GM10248 (cell line): Measurements from ENCODE around the gene CNGA2.

ENCODE experiments used
- CTCF ChIA-PET: fragments of 300-600 bp; sonication (Branson Sonifier 250); formaldehyde crosslinking; extraction: SDS; loops from one replicate; lab custom pipeline; 2021; ENCODE audit warnings: antibody characterized with exemption; lab: Yijun Ruan, JAX
- POLR2A ChIA-PET: fragments of 350-650 bp; sonication (Branson Sonifier 250); formaldehyde crosslinking; extraction: SDS; loops from one replicate; lab custom pipeline; 2020; ENCODE audit warnings: antibody characterized with exemption; lab: Yijun Ruan, JAX
- DNase-seq: peaks from one replicate; pipeline ENCODE4 v3.0.0; 2012; ENCODE audit errors: extremely low spot score
- TF ChIP-seq, protein P1 (sequence below): IDR thresholded peaks from 2 replicates; pipeline ENCODE4 v1.5.1; 2012; ENCODE audit warnings: mild to moderate bottlenecking, low read depth; ENCODE audit errors: extremely low read depth, missing control alignments, control extremely low read depth

The CNGA2 gene

DNA sequence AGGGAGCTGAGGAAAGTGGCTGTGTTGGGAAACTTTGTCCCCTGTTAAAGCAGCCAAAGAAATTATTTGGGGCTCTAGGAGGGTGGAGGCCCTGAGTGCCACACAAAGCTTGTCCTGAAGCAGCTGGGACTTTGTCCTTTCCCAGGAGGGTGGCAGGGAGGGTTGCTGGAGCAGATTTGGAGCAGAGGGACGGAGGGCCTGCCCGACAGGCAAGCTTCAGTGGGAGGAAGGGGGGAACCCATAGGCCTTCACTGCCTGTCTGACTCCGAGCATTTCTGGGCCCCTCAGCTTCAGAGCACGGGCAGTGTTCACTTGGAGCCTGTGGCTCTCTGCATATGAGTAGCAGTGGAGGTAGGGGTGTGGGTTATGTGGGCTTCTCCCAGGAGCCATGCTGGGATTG, 7.2 kb upstream of the CNGA2 start:
- no peak for DNase-seq
- CTCF ChIA-PET, result no interaction called here
- TF ChIP-seq, protein P1, sequence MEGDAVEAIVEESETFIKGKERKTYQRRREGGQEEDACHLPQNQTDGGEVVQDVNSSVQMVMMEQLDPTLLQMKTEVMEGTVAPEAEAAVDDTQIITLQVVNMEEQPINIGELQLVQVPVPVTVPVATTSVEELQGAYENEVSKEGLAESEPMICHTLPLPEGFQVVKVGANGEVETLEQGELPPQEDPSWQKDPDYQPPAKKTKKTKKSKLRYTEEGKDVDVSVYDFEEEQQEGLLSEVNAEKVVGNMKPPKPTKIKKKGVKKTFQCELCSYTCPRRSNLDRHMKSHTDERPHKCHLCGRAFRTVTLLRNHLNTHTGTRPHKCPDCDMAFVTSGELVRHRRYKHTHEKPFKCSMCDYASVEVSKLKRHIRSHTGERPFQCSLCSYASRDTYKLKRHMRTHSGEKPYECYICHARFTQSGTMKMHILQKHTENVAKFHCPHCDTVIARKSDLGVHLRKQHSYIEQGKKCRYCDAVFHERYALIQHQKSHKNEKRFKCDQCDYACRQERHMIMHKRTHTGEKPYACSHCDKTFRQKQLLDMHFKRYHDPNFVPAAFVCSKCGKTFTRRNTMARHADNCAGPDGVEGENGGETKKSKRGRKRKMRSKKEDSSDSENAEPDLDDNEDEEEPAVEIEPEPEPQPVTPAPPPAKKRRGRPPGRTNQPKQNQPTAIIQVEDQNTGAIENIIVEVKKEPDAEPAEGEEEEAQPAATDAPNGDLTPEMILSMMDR, result no peak
- POLR2A ChIA-PET, result no interaction called here

DNA sequence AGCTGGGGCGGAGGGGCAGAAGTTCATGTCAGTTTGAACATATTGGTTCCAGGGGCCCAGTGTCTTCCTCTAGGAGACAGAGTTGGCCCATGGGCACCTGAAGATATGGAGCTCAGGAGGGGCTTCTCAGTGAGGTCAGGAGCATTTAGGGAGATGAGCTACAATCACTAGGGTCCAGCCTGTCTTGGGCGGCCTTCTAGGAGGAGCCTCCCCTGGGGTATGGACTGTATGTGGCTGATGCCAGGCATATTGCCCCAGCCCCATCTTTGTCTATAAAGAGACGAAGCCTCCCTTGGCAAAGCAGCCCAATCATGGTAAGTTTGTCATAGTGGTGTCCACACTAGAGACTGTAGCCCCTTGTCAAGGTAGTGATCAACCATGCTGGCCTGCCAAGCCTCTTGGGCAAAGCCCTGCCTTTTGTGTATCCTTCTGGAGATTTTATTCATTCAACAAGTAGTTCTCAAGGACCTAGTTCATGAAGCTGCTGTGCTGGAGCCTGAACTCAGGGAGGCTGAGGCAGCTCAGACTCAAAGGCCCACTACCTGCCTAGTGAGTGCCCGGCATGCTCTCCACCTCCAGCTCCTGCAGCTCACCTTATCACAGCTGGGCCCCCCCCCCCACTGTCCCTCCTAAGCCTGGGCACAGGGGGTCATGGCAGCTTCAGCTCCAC, 5.4 kb upstream of the CNGA2 start:
- CTCF ChIA-PET, result interaction anchor here (1.0 kb wide), 1 partner anchor 17 kb away, joined by 3 read pairs; no protein-coding TSS in a partner anchor
- POLR2A ChIA-PET, result no interaction called here
- no peak for DNase-seq
- TF ChIP-seq, protein P1, result no peak

DNA sequence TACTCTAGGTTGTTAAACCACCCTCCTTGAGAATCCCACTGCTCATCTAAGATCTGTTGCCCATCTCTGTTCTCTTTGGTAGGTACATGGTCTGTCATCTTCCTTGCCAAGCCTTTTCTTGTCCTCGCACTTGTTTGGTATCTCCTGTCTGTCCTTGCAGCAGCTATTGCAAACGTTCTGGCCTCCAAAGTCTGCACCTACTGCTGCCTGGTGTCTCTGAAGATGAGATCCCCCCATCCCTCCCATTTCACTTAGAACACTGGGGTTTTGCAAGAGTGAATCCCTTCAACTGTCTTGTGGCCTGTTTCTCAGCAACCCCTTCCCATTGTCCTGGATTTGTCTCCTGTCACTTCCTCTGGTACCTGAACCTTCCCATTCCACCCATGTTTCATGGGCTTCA, 673 bp downstream of the CNGA2 start:
- ChIA-PET CTCF (interaction anchor here (1.3 kb wide), 1 partner anchor 15 kb away, joined by 3 read pairs; no protein-coding TSS in a partner anchor), POLR2A (no interaction called here)
- no peak for DNase-seq

DNA sequence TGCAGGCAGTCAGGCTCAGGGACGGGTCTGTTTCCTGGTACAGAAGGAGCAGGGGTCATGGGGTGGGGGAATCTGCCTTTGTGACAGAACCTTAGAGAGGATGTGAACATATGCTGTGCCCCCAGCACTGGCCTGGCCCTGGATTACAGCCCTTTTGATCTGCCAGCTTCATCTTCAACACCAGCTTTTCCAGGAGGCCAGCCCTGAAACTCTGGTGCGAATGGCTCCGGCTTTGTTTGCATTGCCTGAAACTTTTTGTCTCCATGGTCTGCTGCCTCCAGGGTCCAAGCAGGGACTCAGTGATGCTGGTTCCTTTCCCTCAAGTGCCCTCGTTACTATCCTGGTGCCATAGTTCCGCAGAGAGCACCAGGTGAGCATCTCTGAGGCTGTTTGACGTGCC, 2.1 kb downstream of the CNGA2 start:
- ChIA-PET POLR2A (no interaction called here), CTCF (interaction anchor here (1.3 kb wide), 1 partner anchor 14 kb away, joined by 3 read pairs; no protein-coding TSS in a partner anchor)
- TF ChIP-seq, protein P1, result no peak
- no peak for DNase-seq

More for the DNA sequence above, 673 bp downstream of the CNGA2 start:
- TF ChIP-seq, protein P1, result no peak

DNA sequence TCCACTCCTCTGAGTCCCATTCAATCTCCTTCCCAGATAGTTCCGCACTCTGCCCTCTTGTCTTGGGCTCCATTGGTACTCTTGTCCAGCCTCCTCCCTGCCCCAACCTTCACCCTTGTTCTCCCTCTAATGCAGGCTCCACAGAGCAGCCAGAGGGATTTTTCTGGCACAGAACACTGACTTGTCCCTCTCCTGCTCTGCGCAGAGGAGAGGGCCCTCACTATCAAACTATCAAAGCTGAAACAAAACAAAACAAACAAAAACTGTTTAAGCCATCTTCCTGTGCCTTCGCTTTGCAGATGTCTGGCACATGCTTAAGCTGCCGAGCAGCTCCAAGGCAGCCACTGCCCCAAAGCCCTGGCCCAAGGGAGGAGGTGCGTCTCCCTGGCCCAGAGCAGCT, 2.9 kb downstream of the CNGA2 start:
- ChIA-PET POLR2A (no interaction called here), CTCF (interaction anchor here (1.1 to 1.8 kb wide), 2 partner anchors 16 to 17 kb away, joined by 3 to 4 read pairs; no protein-coding TSS in a partner anchor)
- TF ChIP-seq, protein P1, result no peak
- no peak for DNase-seq

DNA sequence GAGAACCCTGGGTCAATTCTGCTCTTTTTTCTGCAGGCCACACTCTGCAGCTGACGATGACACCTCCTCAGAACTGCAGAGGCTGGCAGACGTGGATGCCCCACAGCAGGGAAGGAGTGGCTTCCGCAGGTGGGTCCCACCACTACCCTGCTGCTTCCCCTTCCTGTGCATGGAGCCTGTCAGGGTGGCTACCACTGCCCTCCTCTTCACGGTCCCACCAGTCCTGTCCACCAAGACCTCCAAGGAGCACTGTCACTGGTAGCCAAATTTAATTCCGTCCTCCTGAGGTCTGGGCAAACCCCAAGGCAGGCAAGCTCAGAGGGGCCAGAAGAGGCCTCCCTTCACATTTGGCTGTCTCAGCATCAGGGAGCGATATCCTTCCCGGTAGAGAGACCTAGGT, 4.2 kb downstream of the CNGA2 start:
- ChIA-PET CTCF (interaction anchor here (1.7 to 1.8 kb wide), 2 partner anchors 14 to 18 kb away, joined by 4 to 7 read pairs; no protein-coding TSS in a partner anchor), POLR2A (no interaction called here)
- no peak for DNase-seq
- TF ChIP-seq, protein P1, result no peak
